Measurements from ENCODE around the gene WDFY4.

GRCh38 chr10:48835781-48836180, 151.1 kb downstream of the WDFY4 start:
- no peak for TF ChIP-seq FOSL1 (CRISPR knock-in tag; IDR thresholded peaks at IDR 0.05; ENCODE audit: borderline replicate concordance)
- no peak for TF ChIP-seq ZNF263 (CRISPR knock-in tag; IDR thresholded peaks at IDR 0.05)
- no peak for TF ChIP-seq THAP9 (CRISPR knock-in tag; IDR thresholded peaks at IDR 0.05; ENCODE audit: borderline replicate concordance)
- TF ChIP-seq GATAD2A (CRISPR knock-in tag; IDR thresholded peaks at IDR 0.05), result no peak
- no peak for TF ChIP-seq ELF4 (CRISPR knock-in tag; IDR thresholded peaks at IDR 0.05; ENCODE audit: borderline replicate concordance)
- TF ChIP-seq CHD2 (IDR thresholded peaks at IDR 0.05; ENCODE audit: low read depth, low read length), result no peak
- TF ChIP-seq NR2C2 (CRISPR knock-in tag; IDR thresholded peaks at IDR 0.05; ENCODE audit: borderline replicate concordance), result no peak
- no peak for TF ChIP-seq RAD21 (CRISPR knock-in tag; IDR thresholded peaks at IDR 0.05)
- TF ChIP-seq LRRFIP1 (CRISPR knock-in tag; conservative IDR thresholded peaks at IDR 0.05), result no peak
- TF ChIP-seq EP300 (IDR thresholded peaks at IDR 0.05; ENCODE audit: low read depth in 2 of 2, low read length in 2 of 2), result no peak
- no peak for TF ChIP-seq EP300 (CRISPR knock-in tag; IDR thresholded peaks at IDR 0.05; ENCODE audit: borderline replicate concordance)
- TF ChIP-seq CTCF (CRISPR knock-in tag; IDR thresholded peaks at IDR 0.05), result no peak
- TF ChIP-seq HNRNPUL1 (IDR thresholded peaks at IDR 0.05; ENCODE audit: low read depth, low read length), result no peak
- no peak for TF ChIP-seq RELA (CRISPR knock-in tag; IDR thresholded peaks at IDR 0.05)
- no peak for TF ChIP-seq JUN (CRISPR knock-in tag; IDR thresholded peaks at IDR 0.05)

Data from HepG2 (cell line).